Embryonic facial prominence (tissue), 1 donor: ENCODE data around the gene RFX2.
"Not testable (repeated sequence)": the region's sequence is repeated elsewhere in the genome, so short reads cannot be mapped to it uniquely, and the experiment has no call there.

Experiments
- DNase-seq: peaks from one replicate; pipeline ENCODE4 v3.0.0-alpha.2; 2016; ENCODE audit errors: extremely low spot score

The RFX2 gene

DNA sequence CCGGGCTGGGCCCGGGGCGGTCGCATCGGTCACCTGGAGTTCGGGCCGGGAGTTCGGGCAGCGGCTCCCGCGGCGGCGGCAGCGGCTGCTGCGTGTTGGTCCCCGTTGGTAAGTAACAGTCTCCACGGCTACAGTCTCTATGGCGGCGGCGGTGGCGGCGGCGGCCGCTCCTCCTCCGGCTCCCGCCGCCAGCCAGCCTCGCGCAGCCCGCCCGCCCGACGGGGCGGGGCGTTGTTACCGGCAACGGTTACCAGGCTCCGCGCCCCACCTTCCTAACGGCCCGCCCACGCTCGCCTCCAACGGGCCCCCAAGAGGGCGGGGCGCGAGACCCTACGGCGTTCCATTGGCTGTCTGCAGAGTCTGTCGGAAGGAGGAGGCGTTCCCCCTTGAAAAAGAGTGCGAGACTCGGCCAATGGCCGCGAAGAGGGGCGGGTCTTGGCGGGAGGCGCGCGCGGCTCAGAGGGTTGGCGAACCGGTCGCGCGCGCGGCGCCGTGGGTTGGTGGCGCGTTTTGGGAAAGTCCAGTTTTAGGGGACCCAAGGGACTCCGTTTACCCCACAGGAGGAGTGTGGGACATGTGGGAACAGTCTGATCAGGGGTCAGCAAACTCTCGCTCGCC, at the start of gene RFX2:
Gene RFX2, minus strand, starts transcription at position 141 of the 618 bp plus-strand sequence. CDS start 63,004 bp downstream, outside the sequence.
- peak; percentile 98 for DNase-seq

DNA sequence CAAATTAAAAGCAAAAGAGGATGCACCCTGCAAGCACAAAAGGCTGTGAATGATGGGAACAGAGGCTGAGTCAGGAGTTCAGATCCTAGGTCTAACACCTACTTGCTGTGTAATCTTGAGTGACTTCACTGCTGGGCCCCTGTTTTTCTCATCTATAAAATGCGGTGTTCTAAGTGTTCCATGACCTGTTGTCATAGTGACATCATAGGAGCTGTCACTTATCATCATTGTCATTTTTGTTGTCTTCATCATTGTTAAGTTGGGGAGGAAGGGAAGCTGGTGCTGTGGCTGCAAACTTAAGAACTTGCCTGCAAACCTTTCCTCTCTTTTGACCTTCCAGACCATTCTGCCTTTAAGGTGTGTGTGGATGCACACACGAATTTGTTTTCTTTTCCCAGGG, 45.7 kb upstream of the RFX2 start:
- no peak for DNase-seq

DNA sequence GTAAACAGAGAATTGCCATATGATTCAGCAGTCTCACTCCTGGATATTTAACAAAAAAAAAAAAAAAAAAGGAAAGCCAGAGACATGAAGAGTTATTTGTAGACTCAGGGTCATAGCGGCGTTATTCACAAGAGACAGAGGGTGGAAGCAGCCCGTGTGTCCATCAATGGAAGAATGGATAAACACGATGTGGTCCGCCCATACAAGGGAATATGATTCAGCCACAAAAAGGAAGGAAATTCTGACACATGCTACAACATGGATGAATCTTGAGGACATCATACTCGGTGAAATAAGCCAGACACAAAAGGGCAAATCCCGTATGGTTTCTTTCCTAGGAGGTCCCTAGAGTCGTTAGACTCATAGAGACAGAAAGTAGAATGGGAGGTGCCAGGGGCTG, 40.0 kb upstream of the RFX2 start:
- DNase-seq, result no peak

DNA sequence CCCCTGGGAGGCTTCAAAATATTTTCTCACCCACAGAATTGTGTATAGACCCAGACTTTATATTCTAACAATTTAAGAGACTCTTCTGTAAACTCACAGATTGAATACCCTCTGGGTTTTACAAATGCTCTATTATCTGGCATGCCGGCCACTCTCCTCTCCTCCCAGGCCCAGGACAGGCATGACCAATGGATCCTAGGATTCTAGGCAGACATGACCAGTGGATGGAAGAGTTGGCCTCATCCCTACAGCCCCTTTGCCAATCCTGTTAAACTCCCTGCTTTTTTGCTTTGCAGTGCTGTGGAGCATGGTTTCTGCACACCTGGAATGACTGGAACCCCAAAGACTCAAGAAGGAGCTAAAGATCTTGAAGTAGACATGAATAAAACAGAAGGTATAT, 30.9 kb upstream of the RFX2 start:
- no peak for DNase-seq

DNA sequence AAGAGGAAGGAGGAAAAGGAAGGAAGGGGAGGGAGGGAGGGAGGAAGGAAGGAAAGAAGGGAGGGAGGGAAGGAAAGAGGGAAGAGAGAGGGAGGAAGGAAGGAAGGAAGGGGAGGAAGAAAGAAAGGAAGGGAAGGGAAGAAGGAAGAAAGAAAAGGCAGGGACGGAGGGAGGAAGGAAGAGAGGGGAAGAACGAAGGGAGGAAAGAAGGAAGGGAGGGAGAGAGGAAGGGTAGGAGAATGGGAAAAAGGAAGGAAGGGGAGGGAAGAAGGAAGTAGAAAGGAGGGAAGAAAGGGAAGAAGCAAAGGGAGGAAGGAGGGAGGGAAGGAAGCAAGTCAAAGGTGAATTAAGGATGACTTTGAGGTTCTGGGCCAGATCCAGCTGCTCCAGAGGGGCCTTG, 28.2 kb upstream of the RFX2 start:
- DNase-seq, result no peak

- no peak for DNase-seq
These were observed 27.8 kb upstream of the RFX2 start for GRCh38 chr19:6138066-6138465.

DNA sequence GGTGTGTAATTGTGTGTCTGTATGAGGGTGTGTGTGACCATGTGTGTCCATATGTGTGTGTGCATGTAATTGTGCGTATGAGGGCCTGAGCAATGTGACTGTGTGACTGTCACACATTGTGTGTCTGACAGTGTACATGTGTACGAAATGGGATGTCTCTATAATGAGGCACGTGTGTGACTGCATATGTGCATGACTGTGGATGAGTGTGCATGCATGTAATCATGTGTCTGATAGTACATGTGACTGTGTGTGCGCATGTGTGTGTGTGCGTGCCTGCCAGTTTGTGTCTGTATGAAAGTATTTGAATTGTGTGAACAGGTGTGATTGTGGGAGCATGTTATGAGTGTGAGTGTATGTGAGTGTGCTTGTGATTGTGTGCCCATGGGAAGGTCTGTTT, 22.9 kb upstream of the RFX2 start:
- no peak for DNase-seq

DNA sequence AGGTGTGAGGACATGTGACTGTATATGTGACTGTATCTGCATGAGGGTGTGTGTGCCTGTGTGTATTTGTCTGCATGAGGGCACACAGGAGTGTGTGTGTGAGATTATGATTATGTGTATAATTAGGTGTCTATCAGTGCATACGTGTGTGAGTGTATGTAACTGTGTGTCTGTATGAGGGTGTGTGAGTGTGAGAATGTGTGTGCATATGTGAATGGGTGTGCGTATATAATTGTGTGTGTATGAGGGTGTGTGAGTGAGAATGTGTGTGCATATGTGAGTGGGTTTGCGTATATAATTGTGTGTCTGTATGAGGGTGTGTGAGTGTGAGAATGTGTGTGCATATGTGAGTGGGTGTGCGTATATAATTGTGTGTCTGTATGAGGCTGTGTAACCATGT, 22.2 kb upstream of the RFX2 start:
- DNase-seq, result no peak

- DNase-seq, result no peak
These were observed 17.5 kb upstream of the RFX2 start for GRCh38 chr19:6127716-6128335.

DNA sequence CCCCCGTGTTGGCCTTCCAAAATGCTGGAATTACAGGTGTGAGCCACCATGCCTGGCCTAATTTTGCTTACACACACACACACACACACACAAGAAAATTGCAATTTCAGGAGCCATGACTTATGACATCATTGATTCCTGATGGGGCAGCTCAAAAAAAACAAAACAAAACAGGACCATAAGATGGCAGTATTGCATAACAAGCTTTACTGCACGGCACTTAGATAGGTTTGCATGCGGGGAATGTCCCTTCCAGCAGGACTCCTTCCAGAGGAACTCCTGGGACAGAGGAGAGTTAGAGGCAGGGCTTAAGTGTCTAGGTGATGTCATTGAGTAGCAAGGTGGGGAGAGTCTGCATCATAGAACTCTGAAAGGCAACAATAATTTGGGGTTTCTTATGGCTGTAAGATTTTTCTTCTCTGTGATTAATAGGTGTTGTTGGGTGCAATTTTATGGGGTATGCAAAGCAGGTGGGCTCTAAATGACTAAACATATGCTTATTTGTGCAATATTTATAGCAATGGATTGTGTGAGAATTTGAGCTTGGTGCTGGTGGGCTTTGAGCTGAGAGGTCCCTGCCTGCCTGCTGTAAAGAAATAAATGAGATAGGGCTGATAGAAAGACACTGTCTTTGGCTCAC, 16.2 kb upstream of the RFX2 start:
- no peak for DNase-seq

DNA sequence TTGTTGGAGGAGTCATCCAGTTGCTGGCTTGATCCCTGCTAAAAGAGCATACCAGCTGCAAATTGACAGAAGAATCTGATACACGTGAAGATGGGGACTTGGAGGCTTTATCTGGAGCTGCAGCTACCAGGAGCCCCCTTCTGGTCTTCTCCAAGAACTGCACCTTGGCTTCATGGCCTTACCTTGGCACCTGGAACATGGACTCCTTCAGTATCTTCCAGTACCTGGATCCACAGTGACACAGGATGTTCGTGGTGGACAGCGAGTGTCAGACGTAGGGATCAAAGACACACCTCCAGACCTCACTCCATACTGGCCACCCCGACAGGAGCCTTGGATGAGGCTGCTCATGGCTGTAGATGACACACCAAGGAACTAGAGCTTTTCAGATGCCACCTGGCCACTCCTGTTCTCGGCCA, 15.3 kb upstream of the RFX2 start:
- DNase-seq, result no peak

GRCh38 chr19:6119031-6119430, 8.7 kb upstream of the RFX2 start:
- no peak for DNase-seq

GRCh38 chr19:6118043-6118442, 7.7 kb upstream of the RFX2 start:
- no peak for DNase-seq

DNA sequence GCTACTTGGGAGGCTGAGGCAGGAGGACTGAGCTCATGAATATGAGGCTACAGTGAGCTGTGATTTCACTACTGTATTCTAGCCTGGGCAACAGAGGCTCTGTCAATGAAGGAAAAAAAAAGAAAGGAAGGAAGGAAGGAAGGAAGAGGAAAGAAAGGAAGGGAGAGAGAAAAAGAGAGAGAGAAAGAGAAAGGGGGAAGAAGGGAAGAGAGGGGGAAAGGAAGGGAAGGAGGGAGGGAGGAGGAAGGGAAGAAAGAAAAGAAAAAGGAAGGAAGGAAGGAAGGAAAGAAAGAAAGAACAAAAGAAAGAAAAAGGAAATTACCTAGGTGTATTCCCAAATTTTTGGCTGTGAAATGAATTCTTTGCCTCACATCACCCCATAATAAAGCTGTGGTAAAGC, 7.2 kb upstream of the RFX2 start:
- no peak for DNase-seq

DNA sequence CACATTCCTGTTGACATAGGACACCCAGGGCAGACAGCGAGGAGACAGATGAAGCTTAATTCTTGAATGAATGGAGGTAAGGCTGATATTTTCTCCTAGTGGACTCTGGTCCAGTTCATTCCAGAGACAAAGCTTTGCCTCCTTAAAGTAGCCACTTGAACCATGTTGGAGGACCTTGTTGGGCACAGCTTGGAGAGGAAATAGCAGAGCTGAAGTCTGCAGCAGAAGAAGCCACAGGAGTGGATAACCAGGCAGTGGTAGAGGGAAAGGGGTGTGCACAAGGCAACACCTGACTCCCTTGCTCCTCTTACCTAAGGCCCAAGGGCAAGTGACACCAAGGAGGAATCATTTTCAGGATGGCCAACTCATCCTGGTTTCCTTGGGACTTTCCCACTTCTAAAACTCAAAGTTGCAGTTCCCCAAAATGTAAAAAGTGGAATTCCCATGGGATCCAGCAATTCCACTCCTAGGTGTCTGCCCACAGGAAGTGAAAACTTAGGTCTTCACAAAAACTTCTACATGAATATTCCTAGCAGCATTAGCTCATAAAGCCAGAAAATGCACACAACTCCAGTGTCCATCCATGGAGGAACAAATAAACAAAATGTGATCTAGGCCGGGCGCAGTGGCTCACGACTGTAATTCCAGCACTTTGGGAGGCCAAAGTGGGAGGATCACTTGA, 6.6 kb upstream of the RFX2 start:
- DNase-seq, result no peak

GRCh38 chr19:6115992-6116391, 5.7 kb upstream of the RFX2 start:
- DNase-seq, result no peak

GRCh38 chr19:6113616-6114188, 3.4 kb upstream of the RFX2 start:
- DNase-seq, result no peak

DNA sequence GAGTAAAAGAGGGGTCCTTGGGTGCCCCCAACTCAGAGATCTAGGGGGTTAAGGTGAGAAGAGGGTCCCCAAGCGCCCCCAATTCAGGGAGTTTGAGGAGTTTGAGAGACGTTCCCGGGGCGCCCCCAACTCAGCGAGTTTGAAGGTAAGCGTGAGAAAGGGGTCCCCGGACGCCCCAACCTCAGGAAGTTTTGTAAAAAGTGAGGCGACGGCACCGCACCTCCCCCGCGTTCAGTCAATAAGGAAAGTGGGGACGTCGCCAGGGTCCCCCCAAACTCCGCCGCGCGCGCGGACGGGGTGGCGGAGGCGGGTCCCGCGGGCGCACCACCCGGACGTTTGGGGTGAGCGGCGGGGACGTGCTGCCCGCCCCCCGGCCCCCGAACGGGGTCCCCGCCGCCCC, 353 bp downstream of the RFX2 start:
- DNase-seq, result no peak

- DNase-seq, result peak; percentile 74
These were observed 1.3 kb downstream of the RFX2 start for GRCh38 chr19:6108721-6109633.

- not testable (repeated sequence) for DNase-seq
These were observed 3.5 kb downstream of the RFX2 start for GRCh38 chr19:6106643-6107294.

DNA sequence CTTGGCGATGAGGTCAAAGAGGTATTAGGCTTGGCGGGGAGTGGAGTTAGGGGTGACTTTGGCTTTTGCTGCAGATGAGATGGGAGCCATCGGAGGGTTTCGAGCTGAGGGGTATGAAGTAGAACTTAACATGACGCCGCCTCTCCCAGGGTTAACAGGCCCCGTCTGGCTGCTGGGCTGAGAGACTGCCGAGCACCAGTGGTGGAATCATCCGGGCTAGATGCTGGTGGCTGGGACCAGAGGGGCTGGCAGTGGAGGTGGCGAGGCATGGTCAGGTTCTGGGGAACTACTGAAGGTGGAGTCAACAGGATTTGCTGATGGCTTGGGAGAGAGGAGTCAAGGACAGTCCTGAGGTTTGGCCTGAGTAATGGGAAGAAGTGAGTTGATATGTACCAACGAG, 4.9 kb downstream of the RFX2 start:
- DNase-seq, result no peak
